SK-N-SH (cell line): ENCODE results near the gene AHCY. TPM values are rescaled to one million over a fixed set of nuclear protein-coding genes. Genes with fewer than 3 reads are reported as not detected.

Experiments used
- CTCF ChIA-PET: fragments of 300-600, 350-600 bp; formaldehyde crosslinking; extraction: SDS; loops from one replicate; lab custom pipeline; 2021; lab: Yijun Ruan, JAX
- POLR2A ChIA-PET: fragments of 350-600 bp; sonication (Branson Sonifier 250); formaldehyde crosslinking; extraction: SDS; loops from one replicate; lab custom pipeline; 2020; ENCODE audit warnings: antibody characterized with exemption, inconsistent platforms; lab: Yijun Ruan, JAX
- DNase-seq: peaks from one replicate; pipeline ENCODE4 v3.0.0; 2012
- H2AFZ ChIP-seq: fragments of 200-600 bp; sonication (generic); 2 replicates; pipeline ENCODE4 v1.8.1; 2016; ENCODE audit warnings: antibody characterized with exemption, mild to moderate bottlenecking, low read depth
- H3F3A ChIP-seq: fragments of 200-600 bp; sonication (generic); replicated peaks from 2 replicates; pipeline ENCODE3; 2016; ENCODE audit warnings: antibody characterized with exemption, mild to moderate bottlenecking; ENCODE audit not compliant: insufficient read depth
- H3K27ac ChIP-seq, 2 experiments: fragments of 200-500 bp in 1 of 2; fragments of 200-600 bp in 1 of 2; sonication (Bioruptor generic) in 1 of 2; sonication (generic), shearing (Covaris generic) in 1 of 2; 2 replicates each; pipeline versions ENCODE4 v1.5.1 to v1.6.1; 2014 to 2016; ENCODE audit warnings: low read depth in 2 of 2, inconsistent platforms in 1 of 2, low read length in 1 of 2, mild to moderate bottlenecking in 1 of 2, mixed read lengths in 1 of 2
- H3K27me3 ChIP-seq: fragments of 200-600 bp; sonication (generic), shearing (Covaris generic); 2 replicates; pipeline ENCODE4 v1.6.1; 2016; ENCODE audit warnings: mixed run types; ENCODE audit not compliant: insufficient read depth
- H3K36me3 ChIP-seq, 2 experiments: fragments of 200-500 bp in 1 of 2; fragments of 200-600 bp in 1 of 2; sonication (Bioruptor generic) in 1 of 2; sonication (generic) in 1 of 2; replicated peaks in 1 of 2; 2 replicates each; pipeline versions ENCODE3 to v1.5.1; 2014 to 2016; ENCODE audit warnings: low read length in 1 of 2, mild to moderate bottlenecking in 1 of 2; ENCODE audit not compliant: insufficient read depth in 2 of 2, control insufficient read depth in 1 of 2
- H3K4me1 ChIP-seq, 2 experiments: fragments of 200-500 bp in 1 of 2; fragments of 200-600 bp in 1 of 2; sonication (Bioruptor generic) in 1 of 2; sonication (generic), shearing (Covaris generic) in 1 of 2; 2 replicates each; pipeline versions ENCODE4 v1.5.1 to v1.6.1; 2014 to 2016; ENCODE audit warnings: low read depth in 1 of 2, low read length in 1 of 2, mixed run types in 1 of 2; ENCODE audit not compliant: insufficient read depth in 2 of 2, control insufficient read depth in 1 of 2
- H3K4me2 ChIP-seq: fragments of 200-600 bp; sonication (generic), shearing (Covaris generic); 2 replicates; pipeline ENCODE4 v1.6.1; 2017; ENCODE audit warnings: mixed run types
- H3K4me3 ChIP-seq, 2 experiments: fragments of 200-500 bp in 1 of 2; fragments of 200-600 bp in 1 of 2; sonication (Bioruptor generic) in 1 of 2; sonication (generic), shearing (Covaris generic) in 1 of 2; 2 replicates each; pipeline versions ENCODE4 v1.5.1 to v1.8.1; 2014 to 2016; ENCODE audit warnings: low read depth in 2 of 2, inconsistent platforms in 1 of 2, low read length in 1 of 2, mild to moderate bottlenecking in 1 of 2, mixed read lengths in 1 of 2, moderate library complexity in 1 of 2
- H3K79me2 ChIP-seq: fragments of 200-600 bp; sonication (generic); 2 replicates; pipeline ENCODE4 v1.8.1; 2017; ENCODE audit warnings: mild to moderate bottlenecking; ENCODE audit not compliant: insufficient read depth
- H3K9ac ChIP-seq: fragments of 200-600 bp; sonication (generic); 2 replicates; pipeline ENCODE4 v1.6.1; 2017; ENCODE audit warnings: mixed run types
- H3K9me2 ChIP-seq: fragments of 200-600 bp; sonication (generic); 2 replicates; pipeline ENCODE4 v1.6.1; 2017; ENCODE audit warnings: mixed run types
- H3K9me3 ChIP-seq: fragments of 200-600 bp; sonication (generic); 2 replicates; pipeline ENCODE4 v1.6.1; 2017; ENCODE audit warnings: mixed run types, mild to moderate bottlenecking, moderate library complexity
- H4K20me1 ChIP-seq: fragments of 200-600 bp; sonication (generic); 2 replicates; pipeline ENCODE4 v1.6.1; 2017; ENCODE audit warnings: mild to moderate bottlenecking, mixed run types; ENCODE audit not compliant: insufficient read depth
- CTCF ChIP-seq: fragments of 200-600 bp; sonication (generic); IDR thresholded peaks from 2 replicates; pipeline ENCODE4 v1.6.1; 2017; ENCODE audit warnings: antibody characterized with exemption, mild to moderate bottlenecking, moderate library complexity
- ELF1 ChIP-seq: IDR thresholded peaks from 2 replicates; pipeline ENCODE4 v1.4.0; 2012
- FOSL2 ChIP-seq: IDR thresholded peaks from 2 replicates; pipeline ENCODE4 v1.4.0; 2012; ENCODE audit warnings: low read depth, mild to moderate bottlenecking, moderate library complexity, borderline replicate concordance
- FOXJ3 ChIP-seq: sonication (generic); formaldehyde crosslinking; IDR thresholded peaks from 2 replicates; pipeline ENCODE4 v1.5.1; 2020; ENCODE audit warnings: mild to moderate bottlenecking, missing genetic modification reagents
- GATA2 ChIP-seq: sonication (generic); formaldehyde crosslinking; IDR thresholded peaks from 2 replicates; pipeline ENCODE4 v1.5.0; 2020; ENCODE audit warnings: mild to moderate bottlenecking, missing genetic modification reagents
- IRF3 ChIP-seq: fragments of 150-350 bp; IDR thresholded peaks from 2 replicates; pipeline ENCODE4 v1.6.1; 2016; ENCODE audit warnings: mild to moderate bottlenecking, low read depth, low read length
- JUND ChIP-seq: IDR thresholded peaks from 2 replicates; pipeline ENCODE4 v1.4.0; 2012
- NRF1 ChIP-seq: IDR thresholded peaks from 2 replicates; pipeline ENCODE4 v1.6.1; 2012; ENCODE audit warnings: low read depth, mild to moderate bottlenecking, low read length
- RAD21 ChIP-seq: IDR thresholded peaks from 2 replicates; pipeline ENCODE4 v1.6.1; 2012; ENCODE audit warnings: mild to moderate bottlenecking, low read length
- SMC3 ChIP-seq: IDR thresholded peaks from 2 replicates; pipeline ENCODE4 v1.6.1; 2012; ENCODE audit warnings: low read depth, low read length, improper control_type of control experiment
- TCF12 ChIP-seq: IDR thresholded peaks from 2 replicates; pipeline ENCODE4 v1.4.0; 2012
- ZBTB33 ChIP-seq: IDR thresholded peaks from 2 replicates; pipeline ENCODE4 v1.4.0; 2012; ENCODE audit warnings: low read depth, borderline replicate concordance
- WGBS: methylation state at CpG from one replicate; pipeline ENCODE4 v1.1.6; 2017; ENCODE audit warnings: low lambda C conversion rate; 5-methylcytosine and 5-hydroxymethylcytosine counted together
- polyA plus RNA-seq, 3 experiments: library from polyadenylated mRNA; depleted of rRNA; stranded (reverse); fragments of >200 nt; gene quantifications; 2 replicates each; pipeline ENCODE4 v1.2.3, GENCODE V29; 2012

Gene AHCY
- polyA plus RNA-seq, 1 of the 3 experiments (the other 2 are of a cell fraction): 196 TPM

GRCh38 chr20:34322267-34323105 lies 19.3 kb upstream of the AHCY start:
- Histone ChIP-seq H3F3A (no peaks in the 10 kb centered on the region), H2AFZ (no peak overlapping the region), H3K9ac (no peak overlapping the region), H3K4me3 (no peak overlapping the region), H3K4me1 (no peaks in the 10 kb centered on the region), H3K27ac (no peak overlapping the region), H3K79me2 (no peaks in the 10 kb centered on the region), H3K9me3 (no peaks in the 10 kb centered on the region), H3K27me3 (no peaks in the 10 kb centered on the region), H3K4me2 (no peak overlapping the region), H3K36me3 (no peaks in the 10 kb centered on the region), H4K20me1 (no peaks in the 10 kb centered on the region), H3K9me2 (no peaks in the 10 kb centered on the region)
- POLR2A ChIA-PET: no interaction called here
- no peak for DNase-seq
- WGBS: 60% methylated on average over 9 of the region's 9 CpGs
- CTCF ChIA-PET: interaction anchor here (1.4 to 3.8 kb wide), 3 partner anchors 10 to 200 kb away, joined by 3 to 28 read pairs (median 3); no protein-coding TSS in a partner anchor
- TF ChIP-seq ELF1: no peak
- TF ChIP-seq JUND: no peak
- TF ChIP-seq FOXJ3: no peak
- no peak for TF ChIP-seq SMC3
- TF ChIP-seq CTCF: no peak
- no peak for TF ChIP-seq ZBTB33
- TF ChIP-seq GATA2 (CRISPR knock-in tag): no peak
- no peak for TF ChIP-seq FOSL2
- no peak for TF ChIP-seq TCF12
- no peak for TF ChIP-seq RAD21
- TF ChIP-seq IRF3: no peak
- no peak for TF ChIP-seq NRF1
